COR-L47 (cell line): Measurements from ENCODE around the gene GTF2F2.
"Not testable (repeated sequence)": the region's sequence is repeated elsewhere in the genome, so short reads cannot be mapped to it uniquely, and the experiment has no call there.

Experiments
- DNase-seq: peaks from one replicate; lab custom pipeline; 2025; lab: John Stamatoyannopoulos, UW

Gene GTF2F2

DNA sequence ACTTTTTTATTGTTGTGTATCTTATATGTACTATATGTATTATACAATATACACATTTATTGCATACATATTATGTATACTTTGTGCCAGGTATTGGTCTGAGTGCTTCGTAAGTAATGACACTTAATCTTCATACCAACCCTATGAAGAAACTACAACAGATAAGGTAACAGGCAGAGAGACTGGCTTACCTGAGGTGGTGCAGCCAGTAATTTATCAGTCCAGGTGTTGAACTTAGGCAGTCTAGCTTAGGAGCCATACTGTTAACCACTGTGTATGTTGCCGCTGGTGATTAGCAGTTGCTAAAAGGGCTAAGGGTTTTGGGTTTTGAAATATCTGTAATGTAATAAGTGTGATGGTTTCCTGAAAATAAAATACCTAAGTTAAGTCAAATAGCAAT lies 134.1 kb downstream of the GTF2F2 start:
- no peak for DNase-seq

DNA sequence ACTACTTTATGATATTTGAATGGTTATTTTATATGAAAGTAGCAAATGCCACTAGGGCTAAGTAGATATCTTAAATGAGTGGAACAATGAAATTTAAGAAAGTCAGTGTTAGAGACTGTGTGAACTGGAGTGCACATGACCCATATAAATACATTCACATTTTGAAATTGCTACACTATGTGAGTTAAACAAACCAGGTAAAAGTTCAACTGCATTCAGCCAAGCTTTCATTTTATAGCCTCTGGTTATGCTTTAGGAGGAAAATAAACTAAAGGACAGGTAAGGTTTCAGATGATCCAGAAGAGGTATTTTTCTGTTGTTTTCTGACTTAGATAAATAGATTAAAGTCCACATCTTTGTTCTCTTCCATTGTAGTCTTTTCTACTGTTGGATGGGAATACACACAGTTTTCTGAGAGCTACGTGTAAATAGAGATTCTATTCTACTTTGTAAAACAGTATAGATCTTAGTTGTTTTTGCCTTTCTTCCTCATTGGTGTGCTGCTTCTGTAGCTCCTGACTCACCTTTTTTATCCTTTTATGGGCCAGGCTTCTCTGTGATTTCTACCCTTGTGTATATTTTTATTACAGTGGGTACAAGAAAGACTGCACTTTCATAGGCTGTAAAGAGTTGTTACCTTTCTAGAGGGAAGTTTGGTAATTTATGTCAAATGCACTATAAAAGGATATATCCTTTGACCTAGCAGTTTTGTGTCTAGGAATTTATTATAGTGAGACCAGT lies 135.1 kb downstream of the GTF2F2 start:
- no peak for DNase-seq

DNA sequence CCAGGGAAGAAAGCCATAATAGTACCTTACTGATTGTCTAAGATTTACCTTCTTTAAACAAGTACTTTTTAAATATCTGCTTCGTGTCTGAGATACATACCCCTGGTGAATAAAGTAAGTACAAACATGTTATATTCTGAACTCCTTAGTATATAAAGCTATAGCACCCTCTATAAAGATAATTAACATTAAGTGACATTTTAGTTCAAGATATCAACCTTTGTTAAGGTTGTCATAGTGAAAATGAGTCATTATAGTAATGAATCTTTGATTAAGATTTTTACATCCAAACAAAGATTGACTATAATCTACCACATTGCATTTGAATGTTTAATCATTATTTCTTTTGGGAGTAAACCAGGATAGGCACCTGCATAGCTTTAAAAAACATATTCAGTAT lies 135.9 kb downstream of the GTF2F2 start:
- no peak for DNase-seq

- no peak for DNase-seq
Measured at GRCh38 chr13:45257638-45258333, 137.5 kb downstream of the GTF2F2 start.

- no peak for DNase-seq
Measured at GRCh38 chr13:45258334-45258675, 138.0 kb downstream of the GTF2F2 start.

DNA sequence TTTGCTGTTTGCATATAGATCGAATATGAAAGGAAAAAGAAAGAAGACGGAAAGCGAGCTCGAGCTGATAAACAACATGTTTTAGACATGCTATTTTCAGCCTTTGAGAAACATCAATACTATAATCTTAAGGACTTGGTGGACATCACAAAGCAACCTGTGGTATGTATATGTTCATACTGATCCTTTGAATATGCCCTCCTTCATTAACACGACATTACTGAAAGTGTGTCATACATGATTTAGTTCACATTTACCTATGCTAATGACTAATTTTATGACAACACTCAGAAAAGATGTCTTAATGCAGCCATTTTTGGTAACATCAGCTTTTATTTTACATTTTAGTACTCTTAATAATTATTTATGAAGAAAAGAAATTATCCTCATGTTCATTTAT lies 146.9 kb downstream of the GTF2F2 start:
- DNase-seq, result no peak

DNA sequence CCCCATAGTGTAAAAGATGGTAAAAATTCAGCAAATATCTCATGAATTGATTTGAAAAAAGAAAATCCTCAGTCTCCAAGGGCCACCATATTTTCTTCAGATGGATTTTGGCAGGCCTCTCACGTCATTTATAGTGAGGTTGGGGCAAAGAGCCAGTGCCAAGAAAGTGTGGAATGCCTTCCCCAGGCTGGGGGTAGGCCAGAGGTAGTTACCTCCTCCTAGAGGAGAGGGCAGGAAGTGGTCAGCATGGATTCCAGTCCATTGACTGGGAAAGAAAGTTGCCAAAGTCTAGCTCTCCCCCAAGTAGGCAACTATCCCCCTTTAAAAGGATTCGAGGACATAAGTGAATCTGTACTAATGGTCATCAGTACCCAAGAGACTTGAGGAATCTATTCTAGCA lies 148.9 kb downstream of the GTF2F2 start:
- no peak for DNase-seq

DNA sequence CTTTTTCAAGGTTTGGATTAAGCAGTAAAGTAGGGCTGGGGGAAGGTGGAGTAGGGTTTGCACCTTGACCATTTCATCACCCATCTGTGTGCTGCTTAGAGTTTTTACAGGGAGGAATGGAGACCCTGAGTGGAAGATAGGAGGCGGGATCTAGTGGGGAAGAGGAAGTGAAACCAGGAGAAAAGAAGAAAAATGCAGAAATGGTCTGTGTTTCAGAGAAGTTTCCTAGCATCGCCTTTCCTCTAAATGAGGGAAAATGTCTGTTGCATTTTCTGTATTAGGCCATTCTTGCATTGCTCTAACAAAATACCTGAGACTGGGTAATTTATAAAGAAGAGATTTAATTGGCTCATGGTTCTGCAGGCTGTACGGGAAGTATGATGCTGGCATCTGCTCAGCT lies 156.6 kb downstream of the GTF2F2 start:
- no peak for DNase-seq

DNA sequence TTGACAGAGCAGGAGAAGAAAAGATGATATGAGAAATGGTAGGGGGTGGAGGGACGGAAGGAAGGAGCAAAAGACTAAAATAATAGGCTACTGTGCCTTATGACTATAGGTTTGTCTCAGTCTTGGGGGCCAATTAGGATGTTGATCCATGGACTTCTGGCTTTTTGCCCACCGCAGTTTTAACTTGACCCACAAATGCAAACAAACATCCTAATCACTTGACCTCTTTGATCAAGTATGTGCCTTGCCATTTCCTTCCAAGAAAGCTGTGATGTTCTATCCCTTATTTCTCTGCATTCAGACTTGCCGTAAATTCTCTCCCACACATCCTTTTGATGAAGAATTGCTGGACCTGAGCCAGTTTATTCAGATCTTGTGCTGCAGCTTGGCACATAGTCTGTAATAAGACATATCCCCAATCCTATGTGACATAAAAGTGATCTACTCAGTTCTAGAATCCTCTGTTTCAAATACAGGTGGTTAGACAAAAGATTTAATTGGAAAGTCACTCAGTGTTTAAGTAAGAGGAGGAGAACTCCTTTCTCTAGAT lies 157.9 kb downstream of the GTF2F2 start:
- no peak for DNase-seq

DNA sequence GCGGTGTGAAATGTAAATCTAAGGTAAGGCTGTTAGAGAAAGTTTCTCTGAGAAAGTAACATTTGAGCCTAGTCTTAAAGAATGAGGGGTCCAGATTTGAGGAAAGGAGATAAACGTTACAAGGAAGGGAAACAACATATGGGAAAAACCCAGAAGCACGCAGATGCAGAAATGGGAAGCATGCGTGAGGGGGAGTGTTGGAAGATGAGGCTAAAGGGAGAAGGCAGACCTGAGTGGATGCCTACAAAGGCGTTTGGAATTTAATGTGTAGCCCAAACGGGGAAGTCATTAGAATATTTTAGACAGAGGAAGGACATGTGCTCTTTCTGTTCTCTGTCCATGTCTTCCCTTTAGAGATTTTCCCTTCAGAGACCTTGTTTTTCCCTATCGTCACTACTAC lies 159.7 kb downstream of the GTF2F2 start:
- no peak for DNase-seq

GRCh38 chr13:45280751-45281634 lies 160.7 kb downstream of the GTF2F2 start:
- DNase-seq, result peak; percentile 62

- DNase-seq, result no peak
Measured at GRCh38 chr13:45282994-45283393, 162.7 kb downstream of the GTF2F2 start.

GRCh38 chr13:45289936-45290563 lies 169.7 kb downstream of the GTF2F2 start:
- no peak for DNase-seq

GRCh38 chr13:45292176-45292575 lies 171.9 kb downstream of the GTF2F2 start:
- no peak for DNase-seq

GRCh38 chr13:45295536-45295935 lies 175.2 kb downstream of the GTF2F2 start:
- DNase-seq, result no peak

- DNase-seq, result no peak
Measured at GRCh38 chr13:45296259-45296658, 175.9 kb downstream of the GTF2F2 start.

GRCh38 chr13:45297456-45298205 lies 177.3 kb downstream of the GTF2F2 start:
- DNase-seq, result no peak

DNA sequence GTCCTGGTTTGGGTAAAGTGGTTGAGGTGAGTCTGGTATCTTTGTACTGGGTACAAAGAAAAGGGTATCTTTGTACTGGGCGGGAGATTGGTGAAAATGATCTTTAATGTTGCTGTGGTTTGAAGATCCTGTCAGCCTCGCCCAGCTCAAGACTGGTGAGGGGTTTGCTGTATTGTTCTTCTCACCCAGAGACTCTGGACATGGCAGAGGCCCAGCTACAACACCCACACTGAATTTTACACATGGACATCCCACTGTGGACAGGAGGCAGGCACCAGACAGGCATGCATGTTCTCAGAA lies 177.8 kb downstream of the GTF2F2 start:
- no peak for DNase-seq

DNA sequence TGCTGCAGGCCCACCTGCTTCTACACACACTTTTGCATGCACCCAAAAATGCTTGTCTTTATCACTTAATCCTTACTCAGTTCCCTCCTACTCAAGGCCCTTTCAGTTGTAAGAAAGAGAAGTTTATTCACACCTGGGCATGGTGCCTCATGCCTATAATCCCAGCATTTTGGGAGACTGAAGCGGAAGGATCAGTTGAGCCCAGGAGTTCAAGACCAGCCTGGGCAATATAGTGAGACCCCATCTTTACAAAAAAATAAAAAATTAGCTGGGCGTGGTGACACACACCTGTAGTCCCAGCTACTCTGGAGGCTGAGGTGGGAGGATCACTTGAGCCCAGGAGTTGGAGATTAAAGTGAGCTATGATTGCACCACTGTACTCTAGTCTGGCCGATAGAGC lies 178.2 kb downstream of the GTF2F2 start:
- not testable (repeated sequence) for DNase-seq

GRCh38 chr13:45299194-45299593 lies 178.9 kb downstream of the GTF2F2 start:
- no peak for DNase-seq

- DNase-seq, result no peak
Measured at GRCh38 chr13:45300190-45300985, 180.1 kb downstream of the GTF2F2 start.
